Activated naive CD8-positive, alpha-beta T cell (primary cell): ENCODE data around the gene EIF3F.
A peak's percentile ranks its signal among the peaks of the same experiment; 100 is the strongest.

ENCODE experiments used
- H3K27ac Mint-ChIP-seq: one replicate; pipeline ENCODE4 v1.8.0; 2021; ENCODE audit warnings: mixed read lengths
- H3K27me3 Mint-ChIP-seq: one replicate; pipeline ENCODE4 v1.8.0; 2021; ENCODE audit warnings: mixed read lengths
- H3K36me3 Mint-ChIP-seq: one replicate; pipeline ENCODE4 v1.8.0; 2021; ENCODE audit warnings: mixed read lengths
- H3K4me1 Mint-ChIP-seq: one replicate; pipeline ENCODE4 v1.8.0; 2021; ENCODE audit warnings: low read depth, mixed read lengths
- H3K4me3 Mint-ChIP-seq: one replicate; pipeline ENCODE4 v1.8.0; 2021; ENCODE audit warnings: mild to moderate bottlenecking, mixed read lengths
- H3K9me3 Mint-ChIP-seq: one replicate; pipeline ENCODE4 v1.8.0; 2021; ENCODE audit warnings: low read depth, mixed read lengths

EIF3F gene

GRCh38 chr11:8009856-8010255, 22.7 kb downstream of the EIF3F start:
- peaks cover 6% of the 10 kb centered on the region for H3K27me3 Mint-ChIP-seq
- no peaks in the 10 kb centered on the region for H3K9me3 Mint-ChIP-seq
- no peaks in the 10 kb centered on the region for H3K4me1 Mint-ChIP-seq
- no peak overlapping the region for H3K27ac Mint-ChIP-seq
- no peak overlapping the region for H3K4me3 Mint-ChIP-seq
- H3K36me3 Mint-ChIP-seq, result no peaks in the 10 kb centered on the region

- Mint-ChIP-seq H3K27ac (no peak overlapping the region), H3K9me3 (no peaks in the 10 kb centered on the region), H3K4me1 (no peaks in the 10 kb centered on the region), H3K27me3 (peaks cover 9% of the 10 kb centered on the region), H3K4me3 (no peak overlapping the region), H3K36me3 (no peaks in the 10 kb centered on the region)
Measured at GRCh38 chr11:8011371-8011770, 24.2 kb downstream of the EIF3F start.

GRCh38 chr11:8011981-8012444, 24.9 kb downstream of the EIF3F start:
- Mint-ChIP-seq H3K9me3 (no peaks in the 10 kb centered on the region), H3K27ac (no peak overlapping the region), H3K4me1 (no peaks in the 10 kb centered on the region), H3K27me3 (peaks cover 9% of the 10 kb centered on the region), H3K36me3 (no peaks in the 10 kb centered on the region), H3K4me3 (no peak overlapping the region)

- H3K36me3 Mint-ChIP-seq, result no peaks in the 10 kb centered on the region
- H3K4me1 Mint-ChIP-seq, result peaks cover 4% of the 10 kb centered on the region
- peaks cover 16% of the 10 kb centered on the region for H3K27me3 Mint-ChIP-seq
- H3K27ac Mint-ChIP-seq, result no peak overlapping the region
- no peaks in the 10 kb centered on the region for H3K9me3 Mint-ChIP-seq
- H3K4me3 Mint-ChIP-seq, result no peak overlapping the region
Measured at GRCh38 chr11:8013833-8014232, 26.7 kb downstream of the EIF3F start.

GRCh38 chr11:8015753-8016239, 28.7 kb downstream of the EIF3F start:
- no peaks in the 10 kb centered on the region for H3K9me3 Mint-ChIP-seq
- no peak overlapping the region for H3K4me3 Mint-ChIP-seq
- H3K36me3 Mint-ChIP-seq, result no peaks in the 10 kb centered on the region
- peaks cover 11% of the 10 kb centered on the region for H3K4me1 Mint-ChIP-seq
- H3K27me3 Mint-ChIP-seq, result peaks cover 24% of the 10 kb centered on the region
- H3K27ac Mint-ChIP-seq, result no peak overlapping the region

- Mint-ChIP-seq H3K4me3 (no peak overlapping the region), H3K4me1 (peaks cover 11% of the 10 kb centered on the region), H3K27ac (no peak overlapping the region), H3K36me3 (no peaks in the 10 kb centered on the region), H3K27me3 (peaks cover 26% of the 10 kb centered on the region), H3K9me3 (no peaks in the 10 kb centered on the region)
Measured at GRCh38 chr11:8016440-8016839, 29.3 kb downstream of the EIF3F start.

GRCh38 chr11:8017071-8017470, 29.9 kb downstream of the EIF3F start:
- H3K27me3 Mint-ChIP-seq, result peaks cover 26% of the 10 kb centered on the region
- no peak overlapping the region for H3K4me3 Mint-ChIP-seq
- no peak overlapping the region for H3K27ac Mint-ChIP-seq
- peaks cover 11% of the 10 kb centered on the region for H3K4me1 Mint-ChIP-seq
- no peaks in the 10 kb centered on the region for H3K36me3 Mint-ChIP-seq
- no peaks in the 10 kb centered on the region for H3K9me3 Mint-ChIP-seq

- Mint-ChIP-seq H3K27ac (no peak overlapping the region), H3K9me3 (no peaks in the 10 kb centered on the region), H3K4me3 (peak overlapping the region; percentile 86), H3K27me3 (peaks cover 23% of the 10 kb centered on the region), H3K4me1 (peaks cover 11% of the 10 kb centered on the region), H3K36me3 (no peaks in the 10 kb centered on the region)
Measured at GRCh38 chr11:8017894-8018483, 30.9 kb downstream of the EIF3F start.

GRCh38 chr11:8018484-8019313, 31.6 kb downstream of the EIF3F start:
- no peak overlapping the region for H3K27ac Mint-ChIP-seq

GRCh38 chr11:8019314-8020243, 32.4 kb downstream of the EIF3F start:
- Mint-ChIP-seq H3K4me1 (peaks cover 11% of the 10 kb centered on the region), H3K9me3 (no peaks in the 10 kb centered on the region), H3K36me3 (no peaks in the 10 kb centered on the region), H3K4me3 (peak overlapping the region; percentile 85), H3K27ac (no peak overlapping the region), H3K27me3 (peaks cover 22% of the 10 kb centered on the region)

More at GRCh38 chr11:8018484-8019313, 31.6 kb downstream of the EIF3F start:
- H3K36me3 Mint-ChIP-seq, result no peaks in the 10 kb centered on the region
- no peaks in the 10 kb centered on the region for H3K9me3 Mint-ChIP-seq
- H3K4me1 Mint-ChIP-seq, result peaks cover 11% of the 10 kb centered on the region
- H3K27me3 Mint-ChIP-seq, result peaks cover 23% of the 10 kb centered on the region
- peak overlapping the region; percentile 86 for H3K4me3 Mint-ChIP-seq

- H3K9me3 Mint-ChIP-seq, result no peaks in the 10 kb centered on the region
- H3K4me3 Mint-ChIP-seq, result peak overlapping the region; percentile 85
- no peak overlapping the region for H3K27ac Mint-ChIP-seq
- no peaks in the 10 kb centered on the region for H3K36me3 Mint-ChIP-seq
- peaks cover 11% of the 10 kb centered on the region for H3K4me1 Mint-ChIP-seq
- H3K27me3 Mint-ChIP-seq, result peaks cover 22% of the 10 kb centered on the region
Measured at GRCh38 chr11:8020244-8020597, 33.1 kb downstream of the EIF3F start.

- Mint-ChIP-seq H3K27me3 (peaks cover 19% of the 10 kb centered on the region), H3K9me3 (no peaks in the 10 kb centered on the region), H3K4me3 (no peak overlapping the region), H3K27ac (no peak overlapping the region), H3K36me3 (no peaks in the 10 kb centered on the region), H3K4me1 (peaks cover 11% of the 10 kb centered on the region)
Measured at GRCh38 chr11:8021920-8022319, 34.8 kb downstream of the EIF3F start.

- H3K27me3 Mint-ChIP-seq, result peaks cover 15% of the 10 kb centered on the region
- no peak overlapping the region for H3K27ac Mint-ChIP-seq
- no peaks in the 10 kb centered on the region for H3K9me3 Mint-ChIP-seq
- H3K36me3 Mint-ChIP-seq, result no peaks in the 10 kb centered on the region
- peaks cover 11% of the 10 kb centered on the region for H3K4me1 Mint-ChIP-seq
- H3K4me3 Mint-ChIP-seq, result no peak overlapping the region
Measured at GRCh38 chr11:8022876-8023275, 35.7 kb downstream of the EIF3F start.

- peaks cover 8% of the 10 kb centered on the region for H3K4me1 Mint-ChIP-seq
- H3K27ac Mint-ChIP-seq, result no peak overlapping the region
- no peaks in the 10 kb centered on the region for H3K9me3 Mint-ChIP-seq
- no peaks in the 10 kb centered on the region for H3K36me3 Mint-ChIP-seq
- no peak overlapping the region for H3K4me3 Mint-ChIP-seq
- H3K27me3 Mint-ChIP-seq, result peaks cover 15% of the 10 kb centered on the region
Measured at GRCh38 chr11:8023831-8024555, 36.9 kb downstream of the EIF3F start.
